Fibroblast of lung (primary cell): ENCODE data around the gene MSI2. TPM values are rescaled to one million over a fixed set of nuclear protein-coding genes. Genes with fewer than 3 reads are reported as not detected.

Source experiments
- DNase-seq, 2 donors: peaks; one replicate each; pipeline versions ENCODE4 v3.0.0 to v3.0.0-alpha.2; 2010; ENCODE audit warnings: low read depth in 2 of 2
- H2AFZ ChIP-seq: 2 replicates; pipeline ENCODE4 v1.5.1; 2012; ENCODE audit warnings: low read length, control low read depth, inconsistent platforms
- H3K27ac ChIP-seq: 2 replicates; pipeline ENCODE4 v1.5.1; 2011; ENCODE audit warnings: low read length, control low read depth; ENCODE audit not compliant: insufficient read depth
- H3K27me3 ChIP-seq: 2 replicates; pipeline ENCODE4 v1.5.1; 2011; ENCODE audit warnings: mild to moderate bottlenecking, low read length; ENCODE audit not compliant: control insufficient read depth, insufficient read depth
- H3K36me3 ChIP-seq: 2 replicates; pipeline ENCODE4 v1.5.1; 2011; ENCODE audit warnings: low read length; ENCODE audit not compliant: control insufficient read depth, insufficient read depth
- H3K4me1 ChIP-seq: 2 replicates; pipeline ENCODE4 v1.5.1; 2011; ENCODE audit warnings: low read length; ENCODE audit not compliant: control insufficient read depth, insufficient read depth; ENCODE audit errors: extremely low read depth
- H3K4me2 ChIP-seq: 2 replicates; pipeline ENCODE4 v1.5.1; 2011; ENCODE audit warnings: low read length, control low read depth; ENCODE audit not compliant: insufficient read depth; ENCODE audit errors: extremely low read depth
- H3K4me3 ChIP-seq, 4 experiments: fragments of 200-600 bp in 1 of 4; sonication (generic) in 1 of 4; replicated peaks in 1 of 4; 2 replicates each; pipeline ENCODE4 v1.5.1; 2011 to 2016; ENCODE audit warnings: low read length in 4 of 4, low read depth in 3 of 4, mild to moderate bottlenecking in 3 of 4, control low read depth in 2 of 4, inconsistent platforms in 1 of 4, mixed read lengths in 1 of 4; ENCODE audit not compliant: insufficient read depth in 1 of 4; ENCODE audit errors: control extremely low read depth in 1 of 4
- H3K79me2 ChIP-seq: 2 replicates; pipeline ENCODE4 v1.5.1; 2012; ENCODE audit warnings: mild to moderate bottlenecking, low read length, inconsistent platforms; ENCODE audit not compliant: control insufficient read depth, insufficient read depth
- H3K9ac ChIP-seq: 2 replicates; pipeline ENCODE4 v1.5.1; 2011; ENCODE audit warnings: mild to moderate bottlenecking, low read length, control low read depth; ENCODE audit not compliant: insufficient read depth
- H3K9me3 ChIP-seq: 2 replicates; pipeline ENCODE4 v1.5.1; 2012; ENCODE audit warnings: low read depth, low read length; ENCODE audit not compliant: control insufficient read depth, insufficient read depth
- H4K20me1 ChIP-seq: 2 replicates; pipeline ENCODE4 v1.5.1; 2011; ENCODE audit warnings: low read length; ENCODE audit not compliant: control insufficient read depth, insufficient read depth; ENCODE audit errors: extremely low read depth
- EZH2 ChIP-seq: IDR thresholded peaks from 2 replicates; pipeline ENCODE4 v1.5.1; 2012; ENCODE audit warnings: low read length, control low read depth, mild to moderate bottlenecking; ENCODE audit errors: missing control alignments
- polyA plus RNA-seq, 2 donors: library from polyadenylated mRNA; depleted of rRNA in 1 of 2; stranded (reverse) in 1 of 2; unstranded in 1 of 2; fragments of >200 nt; gene quantifications; 2 replicates each; pipeline ENCODE4 v1.2.1, GENCODE V29; 2011 to 2012; ENCODE audit warnings: missing spikeins in 1 of 2
- total RNA-seq: library from RNA; depleted of rRNA; stranded (reverse); fragments of >200 nt; gene quantifications from 2 replicates; pipeline ENCODE4 v1.2.1, GENCODE V29; 2014
- TF ChIP-seq, protein P1 (sequence below), 2 donors: IDR thresholded peaks in 1 of 2; conservative IDR thresholded peaks in 1 of 2; 1 replicate in 1 of 2; 2 replicates in 1 of 2; pipeline ENCODE4 v1.5.1; 2011 to 2012; ENCODE audit warnings: low read length in 2 of 2, control low read depth in 1 of 2, inconsistent platforms in 1 of 2, low read depth in 1 of 2, mild to moderate bottlenecking in 1 of 2

Gene MSI2
- total and polyA plus RNA-seq, 2 donors (not counting 1 experiment from before 2014, with no cell fraction given) = 6.8 to 14.2 TPM

DNA sequence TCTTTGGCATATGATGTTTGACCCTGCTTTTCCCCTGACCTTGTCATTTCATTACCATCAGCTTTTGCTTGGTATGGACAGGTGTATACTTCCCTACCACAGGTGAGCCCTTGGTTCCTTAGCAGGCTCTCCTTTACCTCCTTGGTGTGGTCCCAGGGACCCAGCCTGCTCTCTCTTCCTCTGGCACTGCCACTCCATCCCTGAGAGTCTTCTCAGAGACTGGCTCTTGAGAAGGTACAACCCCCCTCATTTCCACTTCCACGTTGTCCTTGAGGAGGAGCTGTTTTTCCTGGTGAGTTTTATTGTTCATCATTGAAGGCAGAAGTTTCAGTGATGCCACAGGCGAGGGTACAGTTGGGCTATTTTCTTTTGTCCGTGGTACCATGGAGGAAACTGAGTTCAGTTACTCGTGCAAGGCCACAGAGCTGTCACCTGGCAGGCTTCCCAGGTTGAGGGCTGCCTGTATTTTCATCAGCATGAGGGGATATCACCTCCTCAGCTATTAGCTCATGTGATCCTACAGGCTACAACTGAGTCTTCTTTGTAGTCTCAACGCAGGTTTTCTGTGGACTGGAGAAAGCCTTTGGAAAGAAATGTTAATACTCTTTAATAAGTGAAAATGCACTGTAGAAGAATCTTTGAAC, 52.3 kb downstream of the MSI2 start:
- no peak overlapping the region for H3K9ac ChIP-seq
- no peaks in the 10 kb centered on the region for H4K20me1 ChIP-seq
- no peak for DNase-seq
- H3K9me3 ChIP-seq = no peaks in the 10 kb centered on the region
- no peak overlapping the region for H3K4me2 ChIP-seq
- no peaks in the 10 kb centered on the region for H3K79me2 ChIP-seq
- no peaks in the 10 kb centered on the region for H3K4me1 ChIP-seq
- no peak for TF ChIP-seq EZH2
- TF ChIP-seq, protein P1, sequence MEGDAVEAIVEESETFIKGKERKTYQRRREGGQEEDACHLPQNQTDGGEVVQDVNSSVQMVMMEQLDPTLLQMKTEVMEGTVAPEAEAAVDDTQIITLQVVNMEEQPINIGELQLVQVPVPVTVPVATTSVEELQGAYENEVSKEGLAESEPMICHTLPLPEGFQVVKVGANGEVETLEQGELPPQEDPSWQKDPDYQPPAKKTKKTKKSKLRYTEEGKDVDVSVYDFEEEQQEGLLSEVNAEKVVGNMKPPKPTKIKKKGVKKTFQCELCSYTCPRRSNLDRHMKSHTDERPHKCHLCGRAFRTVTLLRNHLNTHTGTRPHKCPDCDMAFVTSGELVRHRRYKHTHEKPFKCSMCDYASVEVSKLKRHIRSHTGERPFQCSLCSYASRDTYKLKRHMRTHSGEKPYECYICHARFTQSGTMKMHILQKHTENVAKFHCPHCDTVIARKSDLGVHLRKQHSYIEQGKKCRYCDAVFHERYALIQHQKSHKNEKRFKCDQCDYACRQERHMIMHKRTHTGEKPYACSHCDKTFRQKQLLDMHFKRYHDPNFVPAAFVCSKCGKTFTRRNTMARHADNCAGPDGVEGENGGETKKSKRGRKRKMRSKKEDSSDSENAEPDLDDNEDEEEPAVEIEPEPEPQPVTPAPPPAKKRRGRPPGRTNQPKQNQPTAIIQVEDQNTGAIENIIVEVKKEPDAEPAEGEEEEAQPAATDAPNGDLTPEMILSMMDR (conservative IDR thresholded peaks at IDR 0.05 in 1 of 2, IDR thresholded peaks at IDR 0.05 in 1 of 2; ENCODE audit: low read depth in 1 of 2, low read length in 2 of 2) = no peak
- H2AFZ ChIP-seq = no peak overlapping the region
- no peaks in the 10 kb centered on the region for H3K36me3 ChIP-seq
- H3K27me3 ChIP-seq = no peaks in the 10 kb centered on the region
- no peak overlapping the region for H3K4me3 ChIP-seq
- no peak overlapping the region for H3K27ac ChIP-seq

DNA sequence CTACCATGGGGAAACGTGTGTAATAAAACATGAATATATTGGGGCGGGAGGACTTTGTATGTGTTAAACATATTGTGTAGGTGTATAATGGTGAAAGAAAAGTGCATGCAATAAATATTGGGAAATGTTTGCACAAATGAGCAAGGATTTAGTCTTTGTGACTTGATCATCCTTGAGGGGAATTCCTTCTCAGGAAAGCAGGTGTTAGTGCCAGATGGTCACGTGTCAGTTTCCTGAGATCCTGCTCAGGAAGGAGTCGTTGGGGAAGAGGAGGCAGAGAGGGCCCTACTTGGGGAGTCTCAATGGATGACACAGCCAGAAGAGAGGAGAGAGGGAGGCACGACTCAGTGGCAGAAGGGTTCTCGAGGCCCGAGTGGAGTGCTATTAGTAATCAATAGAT, 53.2 kb downstream of the MSI2 start:
- Histone ChIP-seq H2AFZ (no peak overlapping the region), H3K9me3 (no peaks in the 10 kb centered on the region), H3K27me3 (no peaks in the 10 kb centered on the region), H3K36me3 (no peaks in the 10 kb centered on the region), H3K4me3 (no peak overlapping the region), H3K79me2 (no peaks in the 10 kb centered on the region), H3K4me2 (no peak overlapping the region), H3K4me1 (no peaks in the 10 kb centered on the region), H4K20me1 (no peaks in the 10 kb centered on the region), H3K9ac (no peak overlapping the region), H3K27ac (no peak overlapping the region)
- TF ChIP-seq, protein P1 (conservative IDR thresholded peaks at IDR 0.05 in 1 of 2, IDR thresholded peaks at IDR 0.05 in 1 of 2; ENCODE audit: low read depth in 1 of 2, low read length in 2 of 2) = no peak
- no peak for TF ChIP-seq EZH2
- DNase-seq = no peak

DNA sequence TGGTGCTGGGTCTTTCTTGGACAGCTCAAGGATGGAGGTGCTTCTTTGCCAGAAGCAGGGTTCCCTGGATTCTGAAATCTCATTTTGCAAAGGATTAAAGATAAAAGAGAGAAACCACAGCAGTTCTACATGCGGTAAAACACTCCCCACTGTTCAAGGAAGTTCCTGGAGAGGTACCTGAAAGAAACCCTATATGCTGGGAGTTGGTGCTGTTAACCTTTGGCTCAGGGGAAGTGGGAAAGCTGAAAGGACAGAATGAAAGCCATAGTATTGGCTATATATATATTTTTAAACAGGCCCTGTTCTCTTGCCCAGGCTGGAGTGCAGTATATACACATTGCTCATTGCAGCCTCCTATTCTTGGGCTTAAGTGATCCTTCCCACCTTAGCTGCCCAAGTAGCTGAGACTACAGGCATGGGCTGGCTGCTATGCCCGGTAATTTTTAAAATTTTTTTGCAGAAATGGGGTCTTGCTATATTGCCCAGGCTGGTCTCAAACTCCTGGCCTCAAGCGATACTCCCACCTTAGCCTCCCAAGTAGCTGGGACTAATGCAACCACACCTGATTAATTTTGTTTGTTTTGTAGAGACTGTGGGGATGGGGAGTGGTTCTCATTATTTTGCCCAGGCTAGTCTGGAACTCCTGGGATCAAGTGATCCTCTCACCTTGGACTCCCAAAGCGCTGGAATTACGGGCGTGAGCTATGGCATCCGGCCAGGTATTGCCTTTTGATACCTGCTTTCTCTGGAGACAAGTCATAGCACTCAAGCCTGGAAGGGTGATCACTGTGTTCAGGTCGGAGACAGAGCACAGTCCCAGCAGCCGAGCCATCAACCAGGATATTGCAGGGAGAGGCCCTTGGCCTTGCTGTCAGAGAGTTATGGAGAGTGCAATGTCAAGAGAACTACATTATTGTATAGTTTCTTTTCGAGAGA, 55.2 kb downstream of the MSI2 start:
- no peaks in the 10 kb centered on the region for H4K20me1 ChIP-seq

More for the DNA sequence above, 55.2 kb downstream of the MSI2 start:
- H3K9ac ChIP-seq = no peak overlapping the region
- no peak for DNase-seq
- H3K79me2 ChIP-seq = no peaks in the 10 kb centered on the region
- no peaks in the 10 kb centered on the region for H3K4me1 ChIP-seq
- H3K4me3 ChIP-seq = no peak overlapping the region
- no peak overlapping the region for H3K27ac ChIP-seq
- no peak overlapping the region for H3K4me2 ChIP-seq
- TF ChIP-seq, protein P1 (conservative IDR thresholded peaks at IDR 0.05 in 1 of 2, IDR thresholded peaks at IDR 0.05 in 1 of 2; ENCODE audit: low read depth in 1 of 2, low read length in 2 of 2) = no peak
- TF ChIP-seq EZH2 = no peak
- H3K27me3 ChIP-seq = no peaks in the 10 kb centered on the region
- no peaks in the 10 kb centered on the region for H3K9me3 ChIP-seq
- H2AFZ ChIP-seq = no peak overlapping the region
- H3K36me3 ChIP-seq = no peaks in the 10 kb centered on the region
